Measurements from ENCODE around the gene KLK12.

KLK12 gene

DNA sequence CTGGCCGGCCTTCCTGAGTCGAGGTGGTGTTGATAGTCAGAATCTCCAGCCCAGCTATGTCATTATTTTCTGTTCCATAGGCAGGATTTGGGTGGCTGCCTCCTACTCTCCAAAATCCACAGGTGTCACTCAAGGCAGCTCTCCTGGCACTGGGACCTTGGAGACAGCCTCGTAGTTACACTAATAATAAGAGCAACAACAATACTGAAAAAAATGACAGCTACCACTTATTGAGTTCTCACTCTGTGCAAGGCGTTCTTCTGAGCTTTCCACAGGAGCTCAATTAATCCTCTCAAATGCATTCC, 12.2 kb upstream of the KLK12 start:
- no peak for DNase-seq (ENCODE audit: low read depth)

DNA sequence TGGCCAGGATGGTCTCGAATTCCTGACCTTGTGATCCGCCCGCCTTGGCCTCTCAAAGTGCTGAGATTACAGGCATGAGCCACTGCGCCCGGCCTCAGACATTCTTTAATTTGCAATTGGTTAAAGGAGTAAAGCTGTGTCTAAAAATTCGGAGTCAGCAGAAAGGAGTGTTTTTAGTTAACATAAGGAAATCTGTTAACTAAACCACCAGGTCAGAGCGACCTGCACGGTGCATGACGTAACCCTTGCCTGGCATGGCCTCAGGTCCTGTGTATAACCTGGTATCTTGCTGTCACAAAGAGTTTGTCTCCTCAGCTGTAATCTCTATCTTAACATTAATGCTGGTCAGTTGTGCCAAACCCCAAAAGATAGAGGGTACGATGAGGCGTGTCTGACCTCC, 9.5 kb upstream of the KLK12 start:
- DNase-seq (ENCODE audit: low read depth), result no peak

DNA sequence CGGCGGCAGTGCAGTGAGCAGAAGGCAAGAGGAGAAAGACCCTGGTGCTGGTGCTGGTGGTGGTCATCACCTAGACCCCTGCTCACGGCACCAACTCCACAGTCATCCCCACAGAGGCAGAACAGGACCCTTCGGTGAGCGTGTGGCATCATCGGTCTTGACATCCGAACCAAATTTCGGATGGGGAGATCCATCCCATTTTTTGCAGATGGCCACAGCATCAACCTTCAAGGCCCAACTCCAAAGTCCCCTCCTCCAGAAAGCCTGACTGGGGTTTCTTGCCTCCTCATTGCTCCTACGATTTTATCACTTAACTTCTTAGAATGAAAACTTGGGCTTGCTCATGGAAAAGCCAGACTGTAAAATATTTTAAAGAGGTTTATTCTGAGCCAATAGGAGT, 8.7 kb upstream of the KLK12 start:
- DNase-seq (ENCODE audit: low read depth), result no peak

DNA sequence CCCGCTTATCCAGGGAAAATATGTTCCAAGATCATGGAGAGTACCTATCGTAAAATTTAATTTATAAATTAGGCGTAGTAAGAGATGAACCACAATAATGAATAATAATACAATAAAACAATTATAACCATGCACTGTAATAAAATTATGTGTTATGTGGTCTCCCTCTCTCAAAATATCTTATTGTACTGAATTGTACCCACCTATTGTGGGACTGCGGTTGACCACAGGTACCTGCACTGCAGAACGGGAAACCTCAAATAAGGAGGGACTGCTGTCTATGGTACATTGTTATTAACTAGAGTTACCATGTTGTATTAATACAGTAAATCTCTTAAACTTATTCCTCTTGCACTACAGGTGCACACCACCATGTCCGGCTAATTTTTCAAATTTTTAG, 5.3 kb upstream of the KLK12 start:
- DNase-seq (ENCODE audit: low read depth), result no peak

DNA sequence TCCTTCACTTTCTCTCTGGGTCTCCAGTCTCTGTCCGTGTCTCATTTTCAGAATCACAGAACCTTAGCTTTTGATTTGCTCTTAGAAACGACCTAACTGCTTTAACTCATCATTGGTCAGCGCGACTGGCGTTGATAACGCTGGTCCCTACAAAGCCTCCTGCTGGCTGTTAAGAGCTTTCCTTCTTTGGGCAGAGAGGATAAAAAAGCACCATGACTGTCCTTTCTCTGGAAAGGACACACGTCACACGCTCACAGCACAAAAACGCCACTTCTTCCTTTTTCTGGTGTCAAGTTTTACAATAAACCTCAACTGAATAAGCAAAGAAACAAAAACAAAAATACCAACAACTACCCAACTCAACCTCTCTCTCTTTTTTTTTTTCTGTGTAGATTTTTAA, 1.7 kb upstream of the KLK12 start:
- DNase-seq (ENCODE audit: low read depth), result no peak

DNA sequence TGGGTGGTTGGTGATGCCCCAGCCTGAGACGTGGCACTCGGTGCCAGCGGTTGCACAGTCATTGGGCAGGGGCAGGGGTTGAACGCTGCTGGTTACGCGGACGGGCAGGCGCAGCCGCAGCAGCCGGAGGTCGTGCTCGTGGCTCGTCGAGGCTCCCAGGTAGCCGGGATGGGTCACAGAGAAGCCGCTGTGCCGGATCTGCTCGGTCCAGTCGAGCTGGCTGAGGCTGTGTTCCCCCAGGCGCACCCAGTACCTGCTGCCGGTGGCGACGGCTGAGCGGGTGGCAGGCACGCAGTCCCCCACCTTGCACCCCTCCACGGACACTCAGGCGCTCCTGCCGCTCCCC, 2.9 kb downstream of the KLK12 start:
- DNase-seq (ENCODE audit: low read depth), result no peak

DNA sequence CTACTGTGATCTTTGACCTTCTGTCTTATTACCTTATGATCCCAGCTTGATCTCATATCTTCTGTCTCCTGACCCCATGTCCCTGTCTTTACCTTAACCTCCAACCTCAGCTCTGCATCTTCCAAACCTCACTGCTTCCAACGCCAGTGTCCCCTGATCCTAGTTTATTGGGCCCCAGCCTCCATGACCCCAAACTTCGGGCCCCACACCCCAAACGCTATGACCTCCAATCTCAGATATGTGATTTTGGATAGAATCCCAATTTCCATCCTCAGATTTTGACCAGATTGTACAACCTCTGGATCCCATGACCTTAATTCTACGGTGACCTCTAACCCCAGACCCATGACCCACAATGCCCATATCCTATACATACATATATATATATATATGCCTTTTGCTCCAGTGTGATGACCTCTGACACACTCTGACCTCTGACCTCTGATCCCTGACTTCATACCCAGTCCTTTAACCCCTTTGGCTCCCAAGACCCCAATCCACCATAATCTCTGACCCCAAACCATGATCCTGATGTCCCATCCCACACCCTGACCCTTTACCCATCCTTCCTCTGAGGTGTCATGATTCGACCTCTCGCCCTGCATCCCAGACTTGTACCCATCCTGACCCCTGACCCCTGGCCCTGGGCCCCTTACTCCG, 3.5 kb downstream of the KLK12 start:
- no peak for DNase-seq (ENCODE audit: low read depth)

DNA sequence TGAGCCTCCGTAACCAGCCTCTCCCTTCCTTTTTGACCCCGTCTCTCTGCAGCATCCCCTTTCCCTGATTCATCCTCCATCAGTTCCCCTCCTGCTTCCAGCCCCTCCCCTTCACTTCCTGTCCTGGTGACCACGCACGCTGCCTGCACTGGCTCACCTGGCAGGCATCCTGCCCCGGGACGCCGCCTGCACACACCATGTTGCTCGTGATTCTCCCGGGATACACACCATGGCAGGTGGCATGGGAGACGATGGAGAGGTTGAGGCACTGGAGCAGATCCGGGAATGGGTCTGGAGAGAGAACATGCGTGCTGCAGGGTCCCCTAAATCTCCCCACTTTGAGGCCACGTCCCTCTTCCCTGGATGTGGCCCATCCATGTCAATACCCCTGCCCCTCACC, 4.2 kb downstream of the KLK12 start:
- no peak for DNase-seq (ENCODE audit: low read depth)

DNA sequence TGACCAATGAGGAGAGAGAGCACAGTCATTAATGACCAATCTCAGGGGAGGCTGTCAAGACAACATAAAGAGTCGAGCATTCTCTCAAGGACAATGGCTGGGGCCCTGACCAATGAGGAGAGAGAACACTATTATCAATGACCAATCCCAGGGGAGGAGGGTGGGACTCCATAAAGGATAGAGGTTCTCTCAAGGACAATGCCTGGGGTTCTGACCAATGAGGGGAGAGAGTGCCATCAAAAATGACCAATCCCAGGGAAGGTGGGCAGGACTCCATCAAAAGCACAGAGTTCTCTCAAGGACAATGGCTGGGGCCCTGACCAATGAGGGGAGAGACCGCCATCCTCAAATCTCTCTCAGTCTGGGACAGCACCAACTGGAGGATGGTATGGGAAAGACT, 5.1 kb downstream of the KLK12 start:
- no peak for DNase-seq (ENCODE audit: low read depth)

DNA sequence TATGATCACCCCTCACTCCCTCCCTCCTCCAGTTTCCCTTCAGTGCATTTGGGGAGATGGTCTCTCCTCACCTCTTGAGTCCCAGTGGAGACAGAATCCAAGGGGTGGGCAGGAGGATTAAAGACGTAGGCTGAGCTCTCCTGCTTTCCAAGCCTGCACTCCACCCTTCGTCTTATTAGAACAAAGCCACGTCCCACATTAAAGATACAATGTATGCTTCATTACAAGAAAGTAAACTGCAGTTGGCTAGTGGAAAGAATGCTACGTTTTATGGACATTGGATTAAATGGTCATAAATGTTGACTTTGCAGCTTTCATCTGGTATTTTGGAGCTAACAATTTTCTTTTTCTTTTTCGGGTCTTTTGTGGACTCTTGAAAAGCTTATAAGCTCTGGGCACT, 6.9 kb downstream of the KLK12 start:
- no peak for DNase-seq (ENCODE audit: low read depth)

DNA sequence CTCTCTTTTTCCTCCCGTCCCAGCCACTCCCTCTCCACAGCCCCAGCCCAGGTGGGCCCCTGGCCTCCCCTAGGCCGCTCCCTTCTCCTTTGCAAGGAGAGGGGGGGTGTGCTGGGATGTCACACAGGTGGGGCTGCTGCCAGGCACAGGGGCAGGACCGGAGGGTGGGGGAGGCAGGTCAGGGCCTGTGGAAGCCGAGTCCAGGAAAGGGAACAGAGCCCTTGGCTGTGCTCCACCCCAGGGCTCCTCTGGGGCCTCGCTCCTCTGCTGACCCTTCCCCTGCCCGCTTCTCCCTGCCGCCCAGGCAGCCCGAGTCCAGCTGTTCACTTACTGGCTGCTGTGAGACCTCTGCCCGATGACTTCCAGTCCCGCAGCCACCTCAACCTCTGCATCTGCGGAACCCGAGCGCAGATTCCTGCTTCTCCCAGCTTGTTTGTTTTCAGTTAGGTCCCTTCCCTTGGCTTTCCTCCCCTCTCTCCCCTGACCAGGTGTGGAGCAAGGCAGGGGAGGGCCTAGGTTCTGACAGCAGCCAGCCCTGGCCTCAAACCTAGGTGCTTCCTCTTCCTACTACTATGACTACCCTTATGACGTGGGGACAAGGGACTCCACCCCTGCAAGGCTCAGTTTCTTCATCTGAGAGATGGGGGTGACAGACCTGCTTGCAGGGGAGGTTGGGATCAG, 7.5 kb downstream of the KLK12 start:
- no peak for DNase-seq (ENCODE audit: low read depth)

DNA sequence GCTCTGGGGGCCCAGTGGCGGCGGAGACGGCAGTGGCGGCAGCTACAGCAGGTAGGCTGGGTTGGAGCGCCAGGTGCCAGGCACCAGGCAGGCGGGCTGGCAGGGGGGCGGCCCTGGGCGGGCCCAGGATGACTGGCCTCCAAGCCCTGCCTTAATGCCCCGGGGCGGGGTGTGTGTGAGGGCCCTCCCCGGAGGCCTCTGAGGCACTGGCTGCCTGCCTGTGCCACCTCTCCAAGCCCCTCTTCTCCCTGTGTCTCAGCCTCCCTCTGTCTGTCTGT, 8.3 kb downstream of the KLK12 start, which contains the start of gene KLK11:
KLK11 (minus strand) TSS at position 63 of the 278 bp plus-strand sequence. CDS start 985 bp downstream, outside the sequence.
- no peak for DNase-seq (ENCODE audit: low read depth)

DNA sequence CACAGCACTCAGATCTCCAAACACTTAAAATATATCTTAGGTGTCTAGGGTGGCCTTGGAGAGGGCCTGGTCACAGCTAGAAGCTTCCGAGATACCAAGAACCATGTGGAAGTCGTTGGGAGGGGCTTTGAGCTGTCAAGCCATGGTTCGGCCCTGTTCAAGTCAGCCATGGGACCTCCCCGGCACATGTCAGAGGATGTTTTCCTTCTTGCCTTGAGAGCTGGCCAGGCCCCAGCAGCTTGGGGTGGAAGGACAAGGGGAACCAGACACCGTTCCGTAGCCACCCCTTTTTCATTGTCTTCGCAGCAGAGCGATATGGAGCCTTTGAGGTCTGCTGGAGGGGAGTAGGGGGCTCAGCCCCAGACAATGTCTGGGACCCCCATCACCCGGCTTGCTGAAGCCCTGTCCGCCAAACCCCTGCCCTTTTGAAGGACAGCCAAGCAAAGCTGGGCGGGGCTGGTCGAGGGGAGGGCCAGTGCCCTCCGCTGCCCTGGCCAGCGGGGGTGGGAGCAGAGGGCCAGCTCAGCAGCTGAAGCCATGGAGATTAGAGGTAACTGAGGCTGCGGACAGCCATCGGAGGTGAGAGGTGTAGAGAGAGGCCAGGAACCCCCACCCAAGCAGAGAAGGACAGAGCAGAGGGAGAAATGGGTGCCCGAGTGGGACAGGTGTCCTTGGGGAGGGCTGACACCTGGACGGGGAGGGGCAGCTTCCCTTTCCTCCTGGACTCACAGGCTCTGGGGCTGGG, 8.8 kb downstream of the KLK12 start:
- no peak for DNase-seq (ENCODE audit: low read depth)

DNA sequence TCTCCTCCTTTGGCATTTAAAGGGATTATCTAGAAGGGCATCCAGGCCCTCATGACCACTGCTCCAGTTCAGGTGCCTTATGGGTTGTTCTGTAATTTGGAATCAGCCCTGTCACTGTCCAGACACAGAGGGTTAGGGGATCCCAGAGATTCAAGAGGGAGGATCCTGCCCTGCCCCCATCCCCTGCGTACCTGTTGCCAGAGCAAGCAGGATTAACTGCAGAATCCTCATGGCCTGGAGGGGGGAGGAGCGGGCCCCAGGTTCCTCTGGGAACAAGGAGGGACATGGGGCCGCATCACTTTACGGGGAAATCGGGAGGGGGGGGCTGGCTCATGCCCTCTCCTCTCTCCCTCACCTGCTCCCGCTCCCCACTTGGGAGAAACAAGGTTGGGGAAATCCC, 9.4 kb downstream of the KLK12 start:
- DNase-seq (ENCODE audit: low read depth), result no peak

DNA sequence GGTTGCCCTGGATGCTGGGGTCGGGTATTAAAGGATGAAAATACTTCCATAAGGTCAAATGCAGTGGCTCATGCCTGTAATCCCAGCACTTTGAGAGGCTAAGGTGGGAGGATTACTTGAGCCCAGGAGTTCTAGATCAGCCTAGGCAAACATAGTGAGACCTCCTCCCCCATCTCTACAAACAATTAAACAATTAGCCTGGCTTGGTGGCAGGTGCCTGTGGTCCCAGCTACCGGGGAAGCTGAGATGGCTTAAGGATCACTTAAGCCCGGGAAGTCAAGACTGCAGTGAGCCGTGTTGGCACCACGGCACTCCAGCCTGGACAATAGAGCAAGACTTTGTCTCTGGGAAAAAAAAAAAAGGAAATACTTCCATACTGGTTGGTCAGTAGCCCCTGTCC, 9.9 kb downstream of the KLK12 start:
- DNase-seq (ENCODE audit: low read depth), result no peak

DNA sequence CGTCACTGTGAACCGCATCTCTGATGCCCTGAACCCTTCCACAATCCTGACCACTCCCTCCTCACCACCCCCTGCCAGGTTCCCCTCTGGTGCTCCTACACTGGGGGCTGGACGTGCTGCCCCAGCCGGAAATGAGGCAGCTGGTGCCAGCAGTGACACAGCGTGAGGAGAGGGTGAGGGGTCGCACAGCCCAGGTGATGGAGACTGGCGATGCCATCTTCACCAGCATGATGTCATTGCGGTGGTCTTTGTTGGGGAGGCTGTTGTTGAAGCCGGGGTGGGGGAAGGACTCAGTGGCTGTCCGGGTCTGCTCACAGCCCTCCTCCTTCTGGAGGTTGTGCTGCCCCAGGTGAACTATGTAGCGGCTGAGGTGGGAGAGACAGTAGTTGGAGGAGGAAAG, 10.9 kb downstream of the KLK12 start:
- DNase-seq (ENCODE audit: low read depth), result no peak

DNA sequence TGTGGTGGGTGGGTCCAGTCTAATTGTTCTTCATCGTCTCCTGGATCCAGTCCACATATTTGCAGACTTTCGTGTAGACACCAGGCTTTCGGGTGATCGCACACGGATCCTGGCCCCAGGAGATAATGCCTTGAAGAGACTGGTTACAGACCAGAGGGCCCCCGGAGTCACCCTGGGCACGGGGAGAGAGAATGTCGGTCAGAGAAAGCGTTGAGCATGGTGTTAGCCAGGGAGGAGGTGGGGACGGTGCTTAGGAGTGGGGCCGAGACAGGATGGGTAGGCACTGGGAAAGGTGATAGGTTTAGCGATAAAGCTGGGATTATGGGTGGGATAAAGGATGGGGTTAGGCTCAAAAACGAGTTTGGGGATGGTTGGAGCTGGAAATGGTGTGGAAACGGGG, 12.3 kb downstream of the KLK12 start:
- DNase-seq (ENCODE audit: low read depth), result no peak

DNA sequence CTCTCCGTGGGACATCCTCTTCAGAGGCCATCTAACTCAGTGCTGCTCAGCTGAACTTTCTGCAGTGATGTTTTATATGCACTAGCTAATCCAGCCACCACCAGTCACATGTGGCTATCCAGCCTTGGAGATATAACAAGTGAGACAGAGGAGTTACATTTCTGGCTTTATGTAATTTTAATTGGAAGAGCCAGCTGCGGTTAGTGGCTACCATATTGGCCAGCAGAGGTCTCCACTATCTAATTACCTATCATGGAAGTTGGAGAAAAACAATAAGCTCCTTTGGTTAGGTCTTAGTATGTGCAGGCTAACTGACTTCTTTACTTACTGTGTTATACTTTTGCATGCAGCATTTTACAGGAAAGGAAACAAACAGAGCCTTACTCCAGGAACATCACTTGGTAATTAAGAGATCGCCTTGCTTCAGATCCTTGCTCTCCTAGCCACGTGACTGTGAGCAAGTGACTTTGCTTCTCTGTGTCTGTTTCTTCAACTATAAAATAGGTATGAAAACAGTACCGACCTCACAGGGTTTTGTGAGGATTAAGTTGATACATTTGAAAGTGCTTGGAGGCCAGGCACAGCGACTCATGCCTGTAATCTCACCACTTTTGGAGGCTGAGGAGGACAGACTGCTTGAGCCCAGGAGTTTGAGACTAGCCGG, 13.7 kb downstream of the KLK12 start:
- DNase-seq (ENCODE audit: low read depth), result peak; percentile 30

DNA sequence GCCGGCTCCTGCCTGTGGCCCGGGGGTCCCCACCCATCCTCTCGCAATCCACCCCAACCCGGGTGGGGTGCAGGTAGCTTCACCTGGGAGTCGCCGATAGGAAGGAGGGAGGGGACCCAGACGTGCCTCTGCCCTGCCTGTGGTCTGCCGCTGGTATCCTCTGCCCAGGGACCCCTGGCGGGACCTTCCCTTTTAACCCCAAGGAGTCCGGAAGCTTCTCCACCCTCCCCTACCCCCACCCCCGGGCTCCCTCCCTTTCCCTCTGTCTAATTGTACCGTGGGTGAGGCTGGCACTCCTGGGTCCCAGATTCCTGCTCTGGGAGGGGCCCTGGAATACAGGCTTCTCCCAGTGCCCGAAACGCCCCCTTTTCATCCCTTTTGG, 15.3 kb downstream of the KLK12 start, which contains the start of gene KLK10:
KLK10 (minus strand) TSS at position 166 of the 382 bp plus-strand sequence. CDS start 579 bp downstream, outside the sequence.
- no peak for DNase-seq (ENCODE audit: low read depth)

DNA sequence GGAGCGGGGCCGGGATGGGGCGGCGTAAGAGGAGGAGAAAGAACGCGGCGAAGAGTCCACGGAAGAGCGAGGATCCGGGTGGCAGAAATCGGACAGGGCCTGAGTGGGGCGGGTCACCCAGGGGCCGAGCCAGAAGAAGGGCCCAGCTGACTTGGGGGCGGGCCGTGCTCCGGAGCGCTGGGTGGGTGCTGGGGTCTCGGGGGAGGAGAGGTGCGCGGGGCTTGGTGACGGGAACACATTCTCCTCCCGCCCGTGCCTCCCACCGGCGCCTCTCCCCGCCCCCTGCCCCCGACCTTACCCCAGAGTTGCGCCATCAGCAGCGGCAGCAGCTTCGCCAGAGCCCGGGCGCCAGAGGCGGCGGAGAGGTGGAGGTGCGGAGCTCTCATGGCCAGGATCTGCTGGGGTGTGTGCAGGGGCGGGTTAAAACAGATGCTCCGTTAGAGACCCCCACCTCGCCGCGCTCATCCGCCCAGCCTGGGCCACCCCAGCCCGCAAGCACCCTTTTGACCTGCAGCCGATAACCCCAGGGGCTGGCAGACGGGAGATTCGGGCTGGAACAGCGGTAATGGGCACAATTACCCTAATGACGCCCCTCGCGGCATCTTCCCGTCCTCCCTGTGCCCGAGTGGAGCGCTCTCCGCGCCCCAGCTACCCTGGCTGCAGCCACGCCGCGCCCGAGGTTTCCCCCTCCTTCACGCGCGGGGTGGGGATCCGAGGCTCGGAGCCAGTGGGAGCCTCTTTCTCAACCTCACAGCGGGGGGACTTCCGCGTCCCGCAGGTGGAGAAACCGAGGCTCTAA, 15.9 kb downstream of the KLK12 start:
- no peak for DNase-seq (ENCODE audit: low read depth)

DNA sequence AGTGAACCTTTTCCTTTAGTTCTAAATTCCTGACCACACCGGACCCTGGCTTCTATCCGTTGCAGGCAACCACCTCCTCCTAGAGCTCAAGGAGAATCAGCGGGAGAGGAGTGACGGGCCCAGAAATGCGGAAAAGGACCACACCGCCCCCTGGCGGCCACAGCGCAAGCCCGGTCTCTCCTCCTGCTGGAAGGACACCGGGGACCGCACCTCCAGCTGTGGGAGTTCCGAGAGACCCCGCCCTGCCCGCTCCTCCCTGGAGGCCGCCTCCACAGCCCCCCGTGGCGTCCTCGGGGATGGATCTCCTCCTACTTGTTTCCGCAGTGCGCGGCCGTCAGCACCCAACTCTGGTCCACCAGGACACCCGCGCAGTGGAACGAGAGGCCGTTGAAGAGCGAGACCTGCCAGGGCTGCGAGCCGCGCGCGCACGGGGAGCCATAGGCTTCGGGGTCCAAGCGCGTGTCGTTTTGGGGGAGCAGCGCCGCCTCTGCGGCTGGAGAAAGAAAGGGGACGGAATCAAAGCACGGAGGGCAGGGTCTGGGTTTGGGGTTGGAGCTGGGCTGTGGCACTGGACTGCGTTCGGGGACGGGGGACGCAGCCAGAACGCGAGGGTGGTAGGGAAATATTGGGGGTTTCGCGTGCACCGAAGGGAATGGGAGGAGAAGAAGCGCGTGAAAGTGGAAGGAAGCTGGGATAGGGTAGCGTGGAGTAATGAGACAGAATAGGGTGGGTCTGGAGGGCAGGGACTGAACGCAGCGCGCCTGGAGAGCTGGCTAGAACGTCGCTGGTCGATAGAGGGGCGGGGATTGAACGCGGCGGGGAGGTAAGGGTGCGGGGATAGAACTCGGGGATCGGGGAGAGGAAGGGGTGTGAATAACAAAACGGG, 17.8 kb downstream of the KLK12 start:
- no peak for DNase-seq (ENCODE audit: low read depth)
